ENCODE measurements around the gene AKAP12. TPM values are rescaled to one million over a fixed set of nuclear protein-coding genes. Genes with fewer than 3 reads are reported as not detected.

The AKAP12 gene
- total and polyA plus RNA-seq, 2 donors (not counting 1 experiment from before 2014, with no cell fraction given): 0.04 to 0.22 TPM

DNA sequence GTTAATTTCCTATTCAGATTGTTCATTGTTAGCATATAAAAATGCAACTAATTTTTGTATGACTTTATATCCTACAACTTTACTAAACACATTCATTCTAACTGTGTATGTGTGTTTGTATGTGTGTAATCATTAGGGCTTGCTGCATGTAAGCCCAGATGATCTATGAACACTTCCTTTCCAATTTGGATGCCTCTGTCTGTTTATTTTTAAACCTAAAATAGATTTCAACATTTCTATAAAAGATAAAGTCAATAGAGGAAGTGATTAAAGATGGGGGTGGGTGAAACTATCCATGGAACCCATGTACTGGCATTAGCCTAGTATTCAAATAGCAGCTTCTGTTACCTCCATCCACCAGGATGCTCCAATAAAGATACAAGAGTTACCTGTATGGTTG, 15.7 kb upstream of the AKAP12 start:
- Histone ChIP-seq H3K79me2 (ENCODE audit: control insufficient read depth, insufficient read depth, low read length) (no peaks in the 10 kb centered on the region), H2AFZ (ENCODE audit: insufficient read depth, low read depth, low read length, poor library complexity, severe bottlenecking) (no peak overlapping the region), H3K4me1 (ENCODE audit: control insufficient read depth in 2 of 2, insufficient read depth in 2 of 2, low read length in 2 of 2) (no peaks in the 10 kb centered on the region), H3K4me3 (ENCODE audit: control extremely low read depth in 1 of 5, extremely low read depth in 1 of 5, insufficient read depth in 1 of 5, low read depth in 2 of 5, low read length in 4 of 5) (no peak overlapping the region), H3K9ac (ENCODE audit: low read length) (no peak overlapping the region), H3K4me2 (replicated peaks; ENCODE audit: low read depth, low read length, poor library complexity, severe bottlenecking) (no peak overlapping the region), H3K9me3 (ENCODE audit: control extremely low read depth in 1 of 3, control insufficient read depth in 2 of 3, insufficient read depth in 1 of 3, low read length in 2 of 3) (no peaks in the 10 kb centered on the region), H3K27ac (ENCODE audit: low read length in 2 of 2) (no peak overlapping the region), H3K36me3 (replicated peaks in 1 of 2; ENCODE audit: control extremely low read depth in 1 of 2, control insufficient read depth in 1 of 2, extremely low read depth in 1 of 2, insufficient read depth in 2 of 2, low read length in 1 of 2) (no peaks in the 10 kb centered on the region), H4K20me1 (ENCODE audit: control insufficient read depth, insufficient read depth, low read length, poor library complexity, severe bottlenecking) (no peaks in the 10 kb centered on the region), H3K27me3 (replicated peaks in 1 of 4; ENCODE audit: control extremely low read depth in 1 of 4, control insufficient read depth in 3 of 4, insufficient read depth in 4 of 4, low read length in 3 of 4) (no peaks in the 10 kb centered on the region)
- H3K27ac Mint-ChIP-seq: no peak overlapping the region
- TF ChIP-seq, protein P1, sequence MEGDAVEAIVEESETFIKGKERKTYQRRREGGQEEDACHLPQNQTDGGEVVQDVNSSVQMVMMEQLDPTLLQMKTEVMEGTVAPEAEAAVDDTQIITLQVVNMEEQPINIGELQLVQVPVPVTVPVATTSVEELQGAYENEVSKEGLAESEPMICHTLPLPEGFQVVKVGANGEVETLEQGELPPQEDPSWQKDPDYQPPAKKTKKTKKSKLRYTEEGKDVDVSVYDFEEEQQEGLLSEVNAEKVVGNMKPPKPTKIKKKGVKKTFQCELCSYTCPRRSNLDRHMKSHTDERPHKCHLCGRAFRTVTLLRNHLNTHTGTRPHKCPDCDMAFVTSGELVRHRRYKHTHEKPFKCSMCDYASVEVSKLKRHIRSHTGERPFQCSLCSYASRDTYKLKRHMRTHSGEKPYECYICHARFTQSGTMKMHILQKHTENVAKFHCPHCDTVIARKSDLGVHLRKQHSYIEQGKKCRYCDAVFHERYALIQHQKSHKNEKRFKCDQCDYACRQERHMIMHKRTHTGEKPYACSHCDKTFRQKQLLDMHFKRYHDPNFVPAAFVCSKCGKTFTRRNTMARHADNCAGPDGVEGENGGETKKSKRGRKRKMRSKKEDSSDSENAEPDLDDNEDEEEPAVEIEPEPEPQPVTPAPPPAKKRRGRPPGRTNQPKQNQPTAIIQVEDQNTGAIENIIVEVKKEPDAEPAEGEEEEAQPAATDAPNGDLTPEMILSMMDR (IDR thresholded peaks at IDR 0.05): no peak
- TF ChIP-seq EZH2 (IDR thresholded peaks at IDR 0.05; ENCODE audit: borderline replicate concordance, insufficient read depth, low read depth, low read length, poor library complexity, severe bottlenecking): no peak
- H3K27me3 Mint-ChIP-seq: no peaks in the 10 kb centered on the region
- ATAC-seq (ENCODE audit: low read depth): no peak
- POLR2A ChIA-PET: no interaction called here
- no peaks in the 10 kb centered on the region for H3K9me3 Mint-ChIP-seq (ENCODE audit: insufficient read depth)
- DNase-seq: no peak
- CTCF ChIA-PET: no interaction called here
- no peaks in the 10 kb centered on the region for H3K4me1 Mint-ChIP-seq
- intact Hi-C loops (cut with micrococcal nuclease): no loop called here
- H3K4me3 Mint-ChIP-seq: no peak overlapping the region

DNA sequence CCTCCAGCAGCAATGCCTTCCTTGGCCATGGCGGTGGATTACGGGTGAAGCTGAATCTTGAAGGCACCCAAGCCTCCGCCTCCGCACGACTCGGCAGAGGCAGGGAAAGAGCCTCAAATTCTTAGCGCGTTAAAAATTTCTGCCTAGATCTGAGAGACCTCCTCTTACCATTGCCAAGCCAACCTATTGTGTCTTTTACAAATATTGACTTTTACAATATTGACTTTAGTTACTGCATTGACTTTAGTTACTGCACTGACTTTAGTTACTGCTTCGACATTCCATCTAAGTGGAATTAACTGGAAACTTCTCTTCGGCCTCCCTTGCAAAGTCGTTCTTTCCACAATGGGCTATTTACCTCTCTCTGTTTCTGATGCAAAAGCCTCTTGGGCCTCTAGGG, 13.8 kb upstream of the AKAP12 start:
- no peaks in the 10 kb centered on the region for H3K36me3 ChIP-seq (replicated peaks in 1 of 2; ENCODE audit: control extremely low read depth in 1 of 2, control insufficient read depth in 1 of 2, extremely low read depth in 1 of 2, insufficient read depth in 2 of 2, low read length in 1 of 2)
- no peaks in the 10 kb centered on the region for H3K9me3 ChIP-seq (ENCODE audit: control extremely low read depth in 1 of 3, control insufficient read depth in 2 of 3, insufficient read depth in 1 of 3, low read length in 2 of 3)
- H3K4me2 ChIP-seq (replicated peaks; ENCODE audit: low read depth, low read length, poor library complexity, severe bottlenecking): no peak overlapping the region
- H3K9ac ChIP-seq (ENCODE audit: low read length): no peak overlapping the region
- no peak overlapping the region for H3K4me3 Mint-ChIP-seq
- H3K27ac Mint-ChIP-seq: no peak overlapping the region
- ChIA-PET CTCF (no interaction called here), POLR2A (no interaction called here)
- H3K27me3 Mint-ChIP-seq: peaks cover 4% of the 10 kb centered on the region
- no peaks in the 10 kb centered on the region for H3K9me3 Mint-ChIP-seq (ENCODE audit: insufficient read depth)
- no peaks in the 10 kb centered on the region for H3K4me1 ChIP-seq (ENCODE audit: control insufficient read depth in 2 of 2, insufficient read depth in 2 of 2, low read length in 2 of 2)
- no peaks in the 10 kb centered on the region for H3K4me1 Mint-ChIP-seq
- H2AFZ ChIP-seq (ENCODE audit: insufficient read depth, low read depth, low read length, poor library complexity, severe bottlenecking): no peak overlapping the region
- WGBS (ENCODE audit: insufficient coverage): no CpG with 5 or more reads among the region's 11 CpGs
- no peak overlapping the region for H3K27ac ChIP-seq (ENCODE audit: low read length in 2 of 2)
- no peaks in the 10 kb centered on the region for H3K27me3 ChIP-seq (replicated peaks in 1 of 4; ENCODE audit: control extremely low read depth in 1 of 4, control insufficient read depth in 3 of 4, insufficient read depth in 4 of 4, low read length in 3 of 4)
- TF ChIP-seq, protein P1 (IDR thresholded peaks at IDR 0.05): no peak
- no peak for TF ChIP-seq EZH2 (IDR thresholded peaks at IDR 0.05; ENCODE audit: borderline replicate concordance, insufficient read depth, low read depth, low read length, poor library complexity, severe bottlenecking)
- intact Hi-C loops (cut with micrococcal nuclease): no loop called here
- no peaks in the 10 kb centered on the region for H4K20me1 ChIP-seq (ENCODE audit: control insufficient read depth, insufficient read depth, low read length, poor library complexity, severe bottlenecking)
- ATAC-seq (ENCODE audit: low read depth) (no peak), DNase-seq (no peak)
- H3K79me2 ChIP-seq (ENCODE audit: control insufficient read depth, insufficient read depth, low read length): no peaks in the 10 kb centered on the region
- no peak overlapping the region for H3K4me3 ChIP-seq (ENCODE audit: control extremely low read depth in 1 of 5, extremely low read depth in 1 of 5, insufficient read depth in 1 of 5, low read depth in 2 of 5, low read length in 4 of 5)

Measured in B cell (primary cell).